PFSK-1 (cell line): ENCODE results near the gene TTC27.

Experiments used
- REST ChIP-seq, 2 experiments: IDR thresholded peaks; 2 replicates each; pipeline versions ENCODE4 v1.6.1 to v1.8.0; 2011 to 2012; ENCODE audit warnings: low read depth in 2 of 2, low read length in 2 of 2, control low read depth in 1 of 2, inconsistent platforms in 1 of 2, mild to moderate bottlenecking in 1 of 2, moderate library complexity in 1 of 2; ENCODE audit not compliant: insufficient read depth in 1 of 2
- SIN3A ChIP-seq: IDR thresholded peaks from 2 replicates; pipeline ENCODE4 v1.6.1; 2012; ENCODE audit warnings: mild to moderate bottlenecking, low read length, moderate library complexity, borderline replicate concordance; ENCODE audit not compliant: insufficient read depth

DNA sequence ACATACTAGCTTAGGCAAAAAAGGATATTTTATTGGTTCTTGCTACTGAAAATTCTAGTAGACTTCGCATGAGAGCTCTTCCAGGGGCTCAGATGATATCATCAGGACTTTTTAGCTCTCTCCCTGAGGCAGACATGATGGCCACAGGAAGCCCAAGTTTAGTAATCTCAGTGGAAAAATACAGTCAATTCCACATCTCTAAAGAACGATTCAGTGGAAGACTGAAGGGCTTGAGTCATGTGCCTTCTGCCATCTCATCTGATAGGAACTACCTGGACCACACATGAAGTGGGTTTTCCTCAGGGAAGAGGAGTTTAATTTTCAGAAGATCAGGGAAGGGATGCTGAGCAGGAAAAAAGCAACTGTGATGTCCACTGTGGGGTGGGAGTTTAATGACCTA lies 117.3 kb downstream of the TTC27 start:
- TF ChIP-seq REST (IDR thresholded peaks at IDR 0.05; ENCODE audit: insufficient read depth in 1 of 2, low read depth in 2 of 2, low read length in 2 of 2) (no peak), SIN3A (no peak)
